ENCODE data around the gene ITPR3.

ITPR3 gene

DNA sequence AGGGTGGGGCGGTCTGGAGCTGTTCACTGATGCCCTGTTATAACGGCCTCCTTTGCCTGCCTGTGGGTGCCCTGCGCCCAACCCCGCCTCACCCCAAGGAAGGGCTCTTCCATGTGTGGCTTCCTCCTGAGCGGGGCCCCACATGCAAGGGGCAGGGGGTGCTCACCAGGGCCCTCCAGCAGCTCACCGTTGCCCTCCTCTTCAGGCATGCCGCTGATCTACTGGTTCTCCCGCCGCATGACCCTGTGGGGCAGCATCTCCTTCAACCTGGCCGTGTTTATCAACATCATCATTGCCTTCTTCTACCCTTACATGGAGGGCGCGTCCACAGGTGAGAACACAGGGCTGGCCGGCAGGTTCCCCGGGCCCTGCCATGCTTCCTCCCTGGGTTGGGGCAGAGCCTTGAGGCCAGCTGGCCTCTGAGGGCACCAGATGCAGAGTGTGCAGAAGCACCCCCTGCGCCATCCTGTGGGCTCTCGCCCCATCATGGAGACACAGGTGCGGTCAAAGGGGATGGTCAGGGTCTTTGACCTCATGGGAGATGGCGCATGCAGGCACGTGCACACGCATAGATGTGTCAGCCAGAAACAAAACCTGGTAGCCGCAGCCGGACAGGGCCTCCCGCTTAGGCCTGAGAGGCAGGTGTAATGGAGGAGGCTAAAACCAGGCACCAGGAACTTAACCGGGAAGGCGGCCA is 67.5 kb downstream of the ITPR3 start:
- DNase-seq, result no peak

DNA sequence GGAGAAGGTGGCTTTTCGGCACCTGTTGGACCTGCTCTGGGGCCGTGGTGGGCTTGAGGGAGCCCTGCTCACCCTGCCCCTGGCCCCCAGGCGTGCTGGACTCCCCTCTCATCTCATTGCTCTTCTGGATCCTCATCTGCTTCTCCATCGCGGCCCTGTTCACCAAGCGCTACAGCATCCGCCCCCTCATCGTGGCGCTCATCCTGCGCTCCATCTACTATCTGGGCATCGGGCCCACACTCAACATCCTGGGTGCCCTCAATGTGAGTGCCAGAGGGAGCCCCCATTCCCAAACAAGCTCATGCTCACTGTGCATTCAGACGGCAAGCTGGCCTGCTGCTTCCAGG is 68.0 kb downstream of the ITPR3 start:
- no peak for DNase-seq

DNA sequence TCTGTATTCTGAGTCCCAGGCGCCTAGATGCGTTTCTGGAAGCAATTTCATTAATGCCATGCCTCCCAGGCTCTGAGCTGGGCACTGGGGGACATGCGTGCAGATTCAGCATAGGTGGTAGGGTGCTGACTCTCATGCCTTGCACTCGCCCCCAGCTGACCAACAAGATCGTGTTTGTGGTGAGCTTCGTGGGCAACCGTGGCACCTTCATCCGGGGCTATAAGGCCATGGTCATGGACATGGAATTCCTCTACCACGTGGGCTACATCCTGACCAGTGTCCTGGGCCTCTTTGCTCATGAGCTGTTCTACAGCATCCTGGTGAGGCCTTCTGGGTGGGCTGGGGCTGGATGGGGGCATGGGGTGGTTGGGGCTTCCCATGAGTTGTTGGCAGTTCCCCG is 68.8 kb downstream of the ITPR3 start:
- no peak for DNase-seq

DNA sequence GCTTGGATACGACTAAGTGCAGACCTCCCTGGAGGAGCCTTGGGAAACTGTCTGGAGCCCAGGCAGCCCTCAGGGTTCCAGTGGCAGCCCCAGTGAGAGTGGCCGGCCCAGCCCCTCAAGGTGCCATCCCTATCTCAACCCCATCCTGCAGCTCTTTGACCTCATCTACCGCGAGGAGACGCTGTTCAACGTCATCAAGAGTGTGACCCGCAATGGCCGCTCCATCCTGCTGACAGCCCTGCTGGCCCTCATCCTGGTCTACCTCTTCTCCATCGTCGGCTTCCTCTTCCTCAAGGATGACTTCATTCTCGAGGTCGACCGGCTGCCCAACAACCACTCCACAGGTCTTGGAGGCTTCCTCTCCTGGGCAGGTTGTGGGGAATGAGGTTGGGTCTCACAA is 69.6 kb downstream of the ITPR3 start:
- DNase-seq, result no peak

DNA sequence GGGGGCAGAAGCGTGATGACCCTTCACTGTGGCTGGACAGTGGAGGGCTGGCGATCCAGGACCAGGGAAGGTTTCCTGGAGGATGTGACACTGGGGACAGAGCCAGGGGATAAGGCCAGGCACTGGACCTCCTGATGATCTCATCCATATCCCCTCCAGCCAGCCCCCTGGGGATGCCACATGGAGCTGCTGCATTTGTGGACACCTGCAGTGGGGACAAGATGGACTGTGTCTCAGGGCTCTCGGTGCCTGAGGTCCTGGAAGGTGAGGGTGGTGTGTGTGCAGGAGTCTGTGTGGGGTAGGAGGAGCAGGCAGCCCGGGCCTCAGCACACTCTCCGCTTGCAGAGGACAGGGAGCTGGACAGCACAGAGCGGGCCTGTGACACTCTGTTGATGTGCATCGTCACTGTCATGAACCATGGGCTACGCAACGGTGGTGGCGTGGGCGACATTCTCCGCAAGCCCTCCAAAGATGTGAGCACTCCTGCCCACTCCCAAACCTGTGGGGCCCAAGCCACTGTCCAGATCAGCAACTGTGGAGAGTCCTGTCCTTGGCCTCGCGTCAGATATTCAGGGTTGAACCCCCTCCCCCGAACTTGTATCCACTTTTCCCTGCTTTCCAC is 70.4 kb downstream of the ITPR3 start:
- no peak for DNase-seq

DNA sequence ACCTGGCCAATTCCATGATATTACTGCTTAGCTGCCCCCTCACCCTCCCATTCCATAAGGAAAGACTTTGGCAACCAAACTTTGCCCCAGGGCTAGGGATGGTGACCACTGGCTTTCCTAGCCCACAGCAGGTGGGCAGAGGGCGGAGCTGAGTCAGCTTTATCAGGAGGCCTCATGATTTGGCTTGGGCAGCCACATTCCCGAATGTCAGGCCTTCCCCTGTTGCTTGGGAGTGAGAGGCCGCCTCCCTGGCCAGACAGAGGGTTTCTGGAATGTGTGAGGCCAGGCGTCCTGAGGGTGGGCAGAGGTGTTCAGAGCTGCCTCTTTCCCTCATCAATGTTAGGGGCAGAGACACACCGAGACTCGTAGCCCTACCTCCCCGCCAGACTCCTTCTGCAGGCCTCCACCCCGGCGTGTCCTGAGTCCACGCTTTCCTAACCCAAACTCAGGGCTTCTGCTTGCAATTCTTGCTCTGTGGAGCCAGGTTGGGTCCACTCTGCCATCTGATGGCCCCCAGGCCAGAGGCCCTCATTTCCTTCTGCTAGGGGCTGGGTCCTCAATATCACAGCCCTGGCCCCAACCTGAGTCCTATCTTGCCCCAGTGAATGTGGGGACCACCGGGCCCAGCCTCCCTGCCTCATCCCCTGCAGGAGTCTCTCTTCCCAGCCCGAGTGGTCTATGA is 71.1 kb downstream of the ITPR3 start:
- DNase-seq, result no peak

DNA sequence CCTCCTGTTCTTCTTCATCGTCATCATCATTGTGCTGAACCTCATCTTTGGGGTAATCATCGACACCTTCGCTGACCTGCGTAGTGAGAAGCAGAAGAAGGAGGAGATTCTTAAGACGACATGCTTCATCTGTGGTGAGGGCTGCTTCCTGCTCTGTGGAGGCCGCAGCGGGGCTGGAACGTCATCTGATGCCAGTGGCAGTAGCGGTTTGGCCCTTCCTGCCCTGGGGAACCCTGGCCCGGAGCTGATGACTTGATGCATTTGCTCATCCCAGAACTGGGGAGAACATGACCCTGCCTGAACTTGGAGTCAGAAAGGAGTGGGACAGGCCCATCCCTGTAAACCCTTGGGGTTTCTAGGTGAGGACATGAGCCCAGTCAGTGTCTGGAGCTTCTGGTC is 71.6 kb downstream of the ITPR3 start:
- DNase-seq, result peak; percentile 76

DNA sequence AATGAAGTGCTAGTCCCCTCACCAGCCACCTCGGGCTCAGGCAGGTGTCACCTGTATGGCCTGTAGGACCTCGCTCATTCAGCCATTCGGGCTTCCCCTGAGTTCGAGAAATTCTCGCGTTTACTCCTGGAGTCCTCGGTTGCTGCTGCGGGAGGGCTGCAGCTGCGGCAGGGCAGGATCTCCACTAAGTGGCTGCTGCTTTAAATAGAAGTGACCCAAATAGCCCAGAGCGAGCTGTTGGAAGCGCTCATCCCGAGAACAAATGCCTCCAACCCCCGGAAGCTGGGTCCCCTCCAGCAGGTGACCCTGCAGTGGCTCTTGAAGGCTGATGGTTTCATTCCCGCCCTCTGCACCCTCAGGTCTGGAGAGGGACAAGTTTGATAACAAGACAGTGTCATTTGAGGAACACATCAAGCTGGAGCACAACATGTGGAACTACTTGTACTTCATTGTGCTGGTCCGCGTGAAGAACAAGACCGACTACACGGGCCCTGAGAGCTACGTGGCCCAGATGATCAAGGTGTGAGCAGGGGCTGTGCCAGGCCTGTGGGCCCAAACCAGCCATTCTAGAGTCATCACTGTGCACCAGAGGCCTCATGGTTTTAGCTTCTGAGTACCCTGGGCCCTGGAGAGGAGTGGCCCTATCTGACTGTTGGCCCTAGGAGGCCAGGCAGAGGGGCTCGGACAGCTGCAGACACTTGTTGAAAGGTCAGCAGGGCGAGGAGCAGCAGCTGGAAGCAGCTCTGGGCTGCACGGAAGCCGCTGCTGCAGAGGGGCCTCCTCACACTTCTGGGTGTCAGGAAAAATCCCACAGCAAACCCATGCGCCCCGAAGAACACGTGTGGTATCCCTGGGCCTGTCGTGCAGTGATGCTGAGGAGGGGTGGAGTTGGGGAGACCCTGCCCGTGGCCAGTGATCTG is 72.3 kb downstream of the ITPR3 start:
- DNase-seq, result no peak

DNA sequence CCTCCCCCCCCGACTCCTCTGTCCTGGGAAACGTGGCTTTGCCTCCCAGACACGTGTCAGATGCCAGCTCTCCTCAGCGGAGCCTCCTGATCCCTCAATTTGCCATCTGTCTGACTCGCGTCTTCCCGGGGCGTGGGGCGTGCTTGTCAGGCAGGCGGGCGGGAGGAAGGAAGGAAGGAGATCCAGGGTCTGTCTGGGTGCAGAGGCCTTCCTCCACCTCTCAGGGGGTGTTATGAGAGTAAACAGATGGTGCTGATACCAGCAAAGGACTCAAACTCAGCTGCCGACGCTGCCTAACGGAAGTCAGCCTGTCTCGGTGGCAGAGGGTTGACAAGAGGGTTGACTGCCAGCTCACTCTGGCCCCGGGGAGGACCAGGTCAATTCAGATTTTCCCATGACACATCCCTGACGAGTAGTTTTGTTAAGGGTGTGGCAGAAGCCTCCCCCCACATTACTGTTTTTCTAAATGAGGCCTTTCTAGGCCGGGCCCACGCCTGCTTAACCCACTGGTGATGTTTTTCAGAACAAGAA is 73.3 kb downstream of the ITPR3 start:
- peak; percentile 75 for DNase-seq

DNA sequence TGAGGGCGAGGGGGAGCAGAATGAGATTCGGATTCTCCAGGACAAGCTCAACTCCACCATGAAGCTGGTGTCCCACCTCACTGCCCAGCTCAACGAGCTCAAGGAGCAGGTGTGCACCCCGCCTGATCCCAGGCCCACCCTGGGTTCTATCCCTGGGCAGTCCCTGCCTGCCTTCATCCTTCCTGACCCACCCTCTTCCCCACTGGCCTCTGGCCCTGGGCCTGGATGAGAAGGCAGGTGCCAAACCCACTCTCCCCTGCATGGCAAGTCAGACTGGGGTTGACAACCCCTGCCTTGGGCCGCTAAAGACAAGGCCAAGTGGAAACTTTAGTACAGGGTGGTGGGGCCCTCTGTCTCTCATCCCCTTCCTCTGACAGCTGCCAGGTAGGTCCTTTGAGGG is 73.9 kb downstream of the ITPR3 start:
- DNase-seq, result no peak

DNA sequence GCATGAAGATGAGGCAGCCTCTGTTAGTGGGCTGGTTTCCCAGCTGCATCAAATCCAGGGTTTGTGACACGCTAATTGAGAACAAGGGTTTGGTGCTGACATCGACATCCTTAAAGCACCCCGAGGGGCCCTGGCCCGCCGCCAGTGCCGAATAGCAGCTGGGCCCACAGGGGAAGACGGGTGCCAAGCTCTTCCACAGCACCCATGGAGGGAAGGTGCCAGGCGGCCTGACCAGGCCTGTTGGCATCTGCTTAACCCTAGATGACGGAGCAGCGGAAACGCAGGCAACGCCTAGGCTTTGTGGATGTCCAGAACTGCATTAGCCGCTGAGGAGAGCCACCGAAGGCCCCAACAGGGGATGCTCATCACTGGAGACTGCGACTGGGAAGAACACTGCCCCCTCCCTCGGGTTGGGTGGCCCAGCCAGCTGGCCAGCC is 74.3 kb downstream of the ITPR3 start:
- DNase-seq, result no peak

DNA sequence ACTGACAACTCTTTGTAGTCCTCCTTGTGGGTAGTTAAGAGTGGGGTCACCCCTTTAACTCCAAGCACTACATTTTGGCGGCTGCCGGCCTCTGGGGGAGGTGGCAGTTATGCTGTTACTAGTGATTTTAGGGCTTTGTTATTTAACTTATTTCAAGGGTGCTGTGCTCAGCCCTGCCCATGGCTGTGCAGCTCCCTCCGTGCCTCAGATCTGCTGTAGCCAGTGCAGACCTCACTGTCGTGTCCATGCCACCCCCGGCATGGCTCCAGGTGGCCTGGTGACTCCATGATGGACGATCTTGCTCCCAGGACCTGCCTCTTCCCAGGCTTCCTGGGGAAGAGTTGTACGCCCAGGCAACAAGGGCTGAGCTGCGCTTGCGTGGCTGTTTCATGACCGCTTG is 75.0 kb downstream of the ITPR3 start:
- no peak for DNase-seq

DNA sequence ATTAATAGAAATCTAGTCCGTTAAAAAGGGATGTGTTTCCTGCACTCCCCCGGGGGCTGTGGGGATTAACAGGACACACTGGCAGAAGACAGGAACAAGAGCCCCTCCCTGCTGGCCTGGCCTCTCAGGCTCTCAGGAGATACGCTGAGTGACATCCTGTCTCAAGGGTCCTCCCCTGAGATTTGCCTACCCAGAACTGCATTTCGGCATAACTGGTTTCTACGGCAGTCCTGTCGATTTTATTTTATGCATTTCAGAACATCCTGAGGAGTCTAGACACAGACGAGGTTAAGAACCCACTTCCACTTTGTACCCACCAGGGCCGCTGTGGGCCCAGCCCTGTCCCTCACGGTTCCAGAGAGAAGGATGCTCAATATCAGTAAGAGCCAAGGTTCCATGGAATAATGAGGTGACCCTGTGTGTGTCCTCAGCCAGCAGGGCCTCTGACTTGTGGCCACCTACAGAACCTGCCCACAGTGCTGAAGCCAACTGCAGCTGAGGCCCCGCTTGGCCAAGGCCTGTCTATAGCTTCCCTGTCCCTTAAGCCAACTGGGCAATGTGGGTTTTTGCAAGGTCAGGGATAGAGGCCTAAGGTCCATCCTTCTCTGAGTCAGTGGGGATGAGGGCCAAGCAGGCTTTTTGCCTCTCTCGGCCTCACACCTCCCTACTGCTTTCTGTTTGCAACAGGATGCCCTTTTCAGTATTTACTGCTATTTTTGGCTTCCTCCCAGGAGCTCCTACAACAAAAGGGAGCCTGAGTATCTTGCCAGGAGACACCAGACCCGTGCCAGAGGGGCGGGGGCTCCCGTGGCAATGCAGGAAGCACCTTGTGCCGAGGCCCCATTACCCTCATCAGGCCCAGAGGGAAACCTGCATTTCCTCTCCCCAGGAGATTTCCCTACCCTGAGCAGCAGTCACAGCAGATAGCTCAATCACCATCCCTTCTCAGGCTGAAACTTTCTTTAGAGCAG is 75.7 kb downstream of the ITPR3 start:
- DNase-seq, result peak; percentile 60

DNA sequence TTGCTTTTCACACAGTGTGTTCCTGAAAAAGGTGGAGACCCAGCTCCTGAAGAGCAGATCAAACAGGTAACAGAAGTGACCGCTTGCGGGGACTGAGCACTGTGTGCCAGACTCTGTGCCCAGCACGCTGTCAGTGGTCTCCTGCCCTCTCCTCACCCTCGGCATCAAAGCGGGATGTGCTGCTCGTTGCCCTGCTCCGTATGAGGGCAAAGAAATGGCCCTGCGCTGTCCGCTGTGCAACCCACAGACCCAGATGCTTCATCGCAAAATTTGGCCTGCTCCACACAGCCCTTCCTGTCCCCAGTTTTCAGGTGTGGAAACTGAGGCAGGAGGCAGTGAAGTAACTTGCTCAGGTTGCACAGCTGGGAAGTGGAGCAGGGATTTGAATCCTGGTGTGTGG is 76.7 kb downstream of the ITPR3 start:
- no peak for DNase-seq

DNA sequence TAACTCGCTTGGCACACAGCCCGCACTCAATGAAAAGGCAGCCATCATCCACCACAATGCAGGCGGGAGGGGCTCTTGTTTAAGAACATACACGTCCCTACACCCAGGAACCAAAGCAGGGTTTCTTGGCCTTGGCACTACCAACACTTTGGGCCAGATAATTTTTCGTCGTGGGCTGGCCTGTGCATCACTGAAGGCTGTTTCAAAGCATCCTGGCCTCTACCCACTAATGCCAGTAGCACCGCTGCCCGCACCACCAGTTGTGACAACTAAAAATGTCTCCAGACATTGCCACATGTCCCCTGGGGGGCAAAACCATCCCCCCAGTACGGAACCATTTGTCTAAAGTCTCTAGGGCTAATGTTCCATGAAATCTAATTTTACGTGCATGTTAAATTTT is 77.4 kb downstream of the ITPR3 start:
- DNase-seq, result no peak

DNA sequence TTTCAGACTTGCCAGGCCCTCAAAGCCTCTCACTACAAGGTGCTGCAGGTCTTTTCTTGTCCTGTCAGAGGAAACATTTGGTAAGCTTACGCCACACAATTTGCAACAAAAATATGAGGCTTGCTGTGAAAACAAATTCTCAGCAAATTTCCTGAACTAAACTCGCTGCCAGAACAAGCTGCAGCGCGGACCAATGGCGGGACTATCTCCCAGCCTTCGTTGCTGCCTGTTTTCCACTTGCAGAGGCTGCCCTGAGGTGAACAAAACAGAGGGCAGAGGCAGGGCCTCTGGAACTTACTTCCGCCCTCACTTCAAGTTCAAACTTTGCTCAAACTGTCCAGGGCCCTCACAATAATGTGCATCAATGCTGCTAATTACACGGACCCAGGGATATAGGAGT is 78.0 kb downstream of the ITPR3 start:
- DNase-seq, result no peak

DNA sequence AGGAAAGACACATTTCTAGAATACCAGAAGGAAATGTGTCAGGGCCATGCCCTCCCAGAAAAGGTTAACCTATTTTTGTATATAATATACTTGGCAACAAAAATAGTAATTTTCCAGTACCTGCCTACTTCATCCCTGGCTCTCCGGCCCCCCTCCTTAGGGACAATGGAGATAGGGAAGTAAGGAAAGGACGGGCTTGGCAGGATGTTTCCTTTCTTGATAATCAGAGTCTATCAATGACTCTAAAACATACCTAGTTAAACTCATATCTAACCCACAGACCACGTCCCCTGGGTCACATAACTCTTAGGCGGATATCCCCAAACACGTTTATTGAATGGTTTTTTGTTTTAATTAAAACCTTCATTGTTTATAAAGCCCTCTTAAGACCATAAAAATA is 78.6 kb downstream of the ITPR3 start:
- DNase-seq, result no peak

DNA sequence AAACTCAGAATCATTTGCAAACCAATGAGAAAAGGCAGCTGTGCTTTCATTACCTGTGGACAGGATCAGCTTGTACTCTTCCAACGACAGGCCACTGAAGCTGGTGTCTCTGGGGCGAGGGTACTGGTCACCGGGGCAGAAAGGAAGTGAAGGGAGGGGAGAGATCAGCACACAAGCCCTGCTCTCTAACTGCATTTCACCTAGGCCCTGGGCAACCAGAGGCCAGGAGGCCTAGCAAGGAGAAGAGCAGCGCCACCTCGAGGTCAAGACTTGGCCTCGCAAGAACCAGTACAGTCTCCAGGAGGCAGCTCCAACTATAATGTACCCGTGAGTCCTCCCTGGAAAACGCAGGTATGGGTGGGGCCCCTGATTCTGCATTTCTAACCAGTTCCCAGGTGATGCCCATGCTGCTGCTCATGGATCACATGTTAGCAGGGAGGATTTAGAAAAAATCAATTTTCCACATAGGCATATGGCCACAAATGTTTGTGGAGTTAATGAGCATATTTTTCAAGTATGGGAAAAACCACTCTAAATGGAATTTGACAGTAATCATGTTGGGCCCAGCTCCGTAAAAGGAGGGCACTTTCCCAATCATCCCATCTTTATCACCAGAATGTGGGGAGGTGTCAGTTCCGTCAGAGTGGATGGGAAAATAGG is 79.4 kb downstream of the ITPR3 start:
- DNase-seq, result peak; percentile 69

DNA sequence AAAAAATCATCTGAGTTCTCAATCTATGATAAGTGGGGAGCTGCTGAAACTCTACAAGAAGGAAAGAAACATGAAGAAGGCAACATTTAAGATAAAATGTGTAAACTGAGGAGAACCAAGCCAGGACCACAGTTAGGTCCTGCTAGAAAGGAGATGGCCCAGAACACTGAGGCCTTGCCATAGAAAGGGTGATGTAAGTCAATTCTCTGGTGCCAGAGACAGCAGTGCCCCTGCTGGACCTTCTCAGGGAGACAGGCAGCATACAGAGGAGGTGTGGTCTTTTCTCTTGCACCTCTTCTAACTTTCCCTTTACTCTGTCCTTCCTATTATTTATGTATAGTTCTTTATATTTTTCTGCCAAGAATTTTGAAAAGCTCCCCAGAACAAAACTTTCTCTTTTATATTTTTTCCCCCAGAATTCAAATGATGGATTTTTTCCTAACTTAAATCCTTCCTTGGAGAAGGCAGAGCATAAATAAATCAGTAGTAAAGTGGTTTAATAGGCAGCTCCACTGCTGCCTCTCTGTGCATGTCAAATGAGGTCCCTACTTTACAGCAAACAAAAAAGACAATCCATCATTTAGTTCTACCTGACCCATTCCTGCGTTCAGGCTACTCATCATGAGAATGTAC is 81.3 kb downstream of the ITPR3 start:
- DNase-seq, result no peak

DNA sequence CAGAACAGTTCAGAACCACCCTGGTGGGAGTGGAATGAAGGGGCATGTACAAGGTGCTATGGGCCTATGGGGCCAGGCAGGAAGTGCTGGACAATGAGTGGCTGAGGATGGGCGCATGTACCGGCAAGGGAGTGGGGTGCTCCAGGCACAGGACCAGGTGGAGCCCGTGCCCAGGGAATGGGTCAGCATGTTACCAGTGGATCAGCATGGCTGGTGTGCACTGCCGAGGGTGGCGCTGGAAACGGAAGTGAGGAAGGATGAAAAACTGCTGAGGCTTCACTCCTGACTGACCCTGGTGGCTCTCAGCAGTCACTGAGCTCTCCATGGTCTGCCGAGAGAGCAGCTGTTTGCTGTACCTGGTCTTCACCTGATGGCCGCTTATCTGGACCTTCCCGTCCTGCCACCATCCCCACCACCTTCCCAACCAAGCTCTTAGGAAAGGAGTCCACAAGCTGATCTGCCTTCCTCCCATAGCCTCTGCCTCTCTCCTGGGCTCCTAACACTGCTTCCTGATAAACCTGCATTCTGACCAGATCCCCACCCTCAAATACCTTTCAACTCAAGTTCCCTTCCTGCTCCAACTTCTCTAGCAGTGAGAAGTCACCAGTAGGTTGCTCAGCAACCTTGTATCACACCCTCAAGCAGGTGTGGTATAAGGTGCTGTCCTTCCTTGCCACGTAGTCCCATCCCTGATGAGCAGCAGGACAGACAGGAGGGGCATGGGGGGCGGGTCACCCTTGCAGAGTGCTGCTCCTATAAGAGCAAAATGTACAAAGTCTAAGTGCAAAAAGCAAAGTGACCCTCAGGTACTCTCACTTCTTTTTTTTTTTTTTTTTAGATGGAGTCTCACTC is 83.3 kb downstream of the ITPR3 start:
- no peak for DNase-seq

Measured in central memory CD4-positive, alpha-beta T cell (primary cell).